Calu3 (cell line): ENCODE data around the gene CDK2AP2. TPM values are rescaled to one million over a fixed set of nuclear protein-coding genes. Genes with fewer than 3 reads are reported as not detected.

Source experiments
- BruUV-seq: library from RNA; stranded (reverse); fragments of 400-500 nt; replicated peaks from 2 replicates; lab custom pipeline; 2021; lab: Mats Ljungman, UMichigan
- CTCF ChIA-PET: fragments of 300-600 bp; sonication (Branson Sonifier 250); formaldehyde crosslinking; loops from one replicate; lab custom pipeline; 2022; ENCODE audit warnings: antibody characterized with exemption; lab: Charles Lee
- DNase-seq: peaks from one replicate; pipeline ENCODE4 v3.0.0; 2022
- H3K27ac Mint-ChIP-seq: one replicate; pipeline ENCODE4 v1.8.0; 2022; ENCODE audit warnings: mixed read lengths; ENCODE audit not compliant: unreplicated experiment
- H3K27me3 Mint-ChIP-seq: one replicate; pipeline ENCODE4 v1.8.0; 2022; ENCODE audit warnings: mixed read lengths; ENCODE audit not compliant: unreplicated experiment
- H3K36me3 Mint-ChIP-seq: one replicate; pipeline ENCODE4 v1.8.0; 2022; ENCODE audit warnings: mild to moderate bottlenecking, moderate library complexity, mixed read lengths; ENCODE audit not compliant: insufficient read depth, unreplicated experiment
- H3K4me1 Mint-ChIP-seq: one replicate; pipeline ENCODE4 v1.8.0; 2022; ENCODE audit warnings: mild to moderate bottlenecking, low read depth, mixed read lengths; ENCODE audit not compliant: unreplicated experiment
- H3K4me3 Mint-ChIP-seq: one replicate; pipeline ENCODE4 v1.8.0; 2022; ENCODE audit warnings: mild to moderate bottlenecking, low read depth, moderate library complexity, mixed read lengths; ENCODE audit not compliant: unreplicated experiment
- H3K9me3 Mint-ChIP-seq: one replicate; pipeline ENCODE4 v1.8.0; 2022; ENCODE audit warnings: low read depth, mixed read lengths; ENCODE audit not compliant: unreplicated experiment
- CTCF ChIP-seq: fragments of 200-600 bp; IDR thresholded peaks from one replicate; pipeline ENCODE4 v1.8.0; 2022; ENCODE audit warnings: antibody characterized with exemption; ENCODE audit not compliant: unreplicated experiment
- intact Hi-C: fragments of 100-400 bp; cut with micrococcal nuclease; formaldehyde crosslinking; loops from one replicate; pipeline ENCODE4 v1.10.0; 2022; ENCODE audit not compliant: unreplicated experiment
- total RNA-seq: library from RNA; stranded (reverse); gene quantifications from 2 replicates; pipeline ENCODE4 v1.2.3, GENCODE V29; 2022

CDK2AP2 gene
- total RNA-seq, 1 experiment from 2014 or later, result 64.7 TPM

- CTCF ChIA-PET, result no interaction called here
- Mint-ChIP-seq H3K27me3 (peaks cover 33% of the 10 kb centered on the region), H3K27ac (no peak overlapping the region), H3K36me3 (no peaks in the 10 kb centered on the region), H3K4me3 (no peak overlapping the region), H3K9me3 (peaks cover 2% of the 10 kb centered on the region), H3K4me1 (peaks cover 5% of the 10 kb centered on the region)
- DNase-seq, result no peak
- intact Hi-C loops, result no loop called here
- no TSS peak for BruUV-seq
- TF ChIP-seq CTCF, result no peak
Observed at GRCh38 chr11:67521924-67522323, 14.0 kb upstream of the CDK2AP2 start.

DNA sequence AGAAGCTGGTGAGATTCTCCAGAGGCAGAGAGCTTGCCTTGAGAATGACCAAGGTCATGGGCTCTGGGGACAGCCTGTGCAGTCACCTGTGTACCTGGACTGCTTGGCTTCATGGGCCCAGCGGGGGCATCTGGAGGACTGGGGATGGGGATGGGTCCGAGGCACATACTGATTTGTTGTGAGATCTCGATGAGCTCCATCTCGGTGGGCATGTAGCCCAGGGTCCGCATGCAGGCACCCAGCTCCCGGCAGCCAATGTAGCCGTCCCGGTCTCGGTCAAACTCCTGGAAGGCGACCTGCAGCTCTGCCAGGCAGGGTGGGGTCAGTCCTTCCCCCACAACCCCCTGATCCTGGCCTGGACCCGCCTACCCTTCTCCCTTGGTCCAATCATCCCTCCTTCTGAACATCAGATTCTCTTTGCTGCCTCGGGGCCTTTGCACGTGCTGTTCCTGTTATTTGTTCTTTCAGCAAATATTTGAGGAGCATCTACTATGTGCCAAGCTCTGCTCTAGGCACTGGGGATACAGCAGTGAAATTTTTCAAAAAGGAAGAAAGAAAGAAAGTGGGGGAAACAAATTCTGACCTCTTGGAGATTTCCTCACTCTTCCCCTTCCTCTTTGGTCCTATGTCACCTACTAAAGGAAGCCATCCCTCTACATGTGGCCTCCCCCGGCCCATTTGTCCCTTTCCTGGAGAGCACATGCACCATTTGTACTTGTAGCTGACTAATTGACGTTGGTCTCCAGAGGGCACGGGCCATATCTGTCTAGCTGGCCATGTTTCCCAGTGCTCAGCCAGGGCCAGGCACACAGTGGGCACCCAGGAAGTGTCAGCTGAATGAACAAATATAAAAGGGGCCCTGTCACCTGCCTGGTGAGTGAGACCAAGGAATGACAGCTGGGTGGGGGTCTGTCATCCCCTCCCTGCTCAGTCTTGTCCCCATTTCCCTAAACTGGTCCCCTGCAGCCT is 13.2 kb upstream of the CDK2AP2 start:
- CTCF ChIA-PET, result no interaction called here
- Mint-ChIP-seq H3K27me3 (peaks cover 30% of the 10 kb centered on the region), H3K4me1 (peaks cover 5% of the 10 kb centered on the region), H3K27ac (no peak overlapping the region), H3K4me3 (no peak overlapping the region), H3K36me3 (no peaks in the 10 kb centered on the region), H3K9me3 (no peaks in the 10 kb centered on the region)
- no peak for TF ChIP-seq CTCF
- DNase-seq, result no peak
- intact Hi-C loops, result no loop called here
- BruUV-seq, result no TSS peak

DNA sequence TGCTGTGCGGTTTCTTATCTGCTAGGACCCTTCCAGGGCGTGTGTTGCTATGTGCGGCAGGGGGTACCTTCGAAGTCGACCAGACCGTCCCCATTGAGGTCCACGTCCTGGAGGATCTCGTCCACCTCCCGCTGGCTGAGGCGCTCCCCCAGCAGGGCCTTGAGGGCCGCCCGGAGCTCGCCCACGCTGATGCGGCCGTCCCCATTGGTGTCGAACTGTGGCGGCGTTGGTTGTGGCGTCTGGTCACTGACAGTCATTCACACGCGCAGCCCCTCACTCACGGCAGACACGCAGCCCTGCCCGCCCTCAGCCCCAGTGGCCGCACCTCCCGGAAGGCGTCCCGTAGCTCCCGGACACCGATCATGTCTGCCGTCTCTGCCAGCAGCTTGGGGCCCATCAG is 11.8 kb upstream of the CDK2AP2 start:
- Mint-ChIP-seq H3K4me1 (no peaks in the 10 kb centered on the region), H3K4me3 (no peak overlapping the region), H3K9me3 (no peaks in the 10 kb centered on the region), H3K27me3 (peaks cover 37% of the 10 kb centered on the region), H3K27ac (no peak overlapping the region), H3K36me3 (no peaks in the 10 kb centered on the region)
- CTCF ChIA-PET, result no interaction called here
- no peak for DNase-seq
- intact Hi-C loops, result no loop called here
- BruUV-seq, result no TSS peak
- no peak for TF ChIP-seq CTCF

- Mint-ChIP-seq H3K27ac (no peak overlapping the region), H3K36me3 (no peaks in the 10 kb centered on the region), H3K4me3 (no peak overlapping the region), H3K4me1 (no peaks in the 10 kb centered on the region), H3K27me3 (peaks cover 43% of the 10 kb centered on the region), H3K9me3 (no peaks in the 10 kb centered on the region)
- CTCF ChIA-PET, result no interaction called here
- no peak for TF ChIP-seq CTCF
- DNase-seq, result no peak
- intact Hi-C loops, result no loop called here
- BruUV-seq, result no TSS peak
Observed at GRCh38 chr11:67517784-67518552, 10.0 kb upstream of the CDK2AP2 start.
